ENCODE data around the gene SOX13. TPM values are rescaled to one million over a fixed set of nuclear protein-coding genes. Genes with fewer than 3 reads are reported as not detected.

SOX13 gene
- total and polyA plus RNA-seq, 10 of the 15 experiments (the other 5 are each of a cell fraction or from before 2014, with no cell fraction given): 0.04 to 0.31 (median 0.11) TPM; not detected in 7

DNA sequence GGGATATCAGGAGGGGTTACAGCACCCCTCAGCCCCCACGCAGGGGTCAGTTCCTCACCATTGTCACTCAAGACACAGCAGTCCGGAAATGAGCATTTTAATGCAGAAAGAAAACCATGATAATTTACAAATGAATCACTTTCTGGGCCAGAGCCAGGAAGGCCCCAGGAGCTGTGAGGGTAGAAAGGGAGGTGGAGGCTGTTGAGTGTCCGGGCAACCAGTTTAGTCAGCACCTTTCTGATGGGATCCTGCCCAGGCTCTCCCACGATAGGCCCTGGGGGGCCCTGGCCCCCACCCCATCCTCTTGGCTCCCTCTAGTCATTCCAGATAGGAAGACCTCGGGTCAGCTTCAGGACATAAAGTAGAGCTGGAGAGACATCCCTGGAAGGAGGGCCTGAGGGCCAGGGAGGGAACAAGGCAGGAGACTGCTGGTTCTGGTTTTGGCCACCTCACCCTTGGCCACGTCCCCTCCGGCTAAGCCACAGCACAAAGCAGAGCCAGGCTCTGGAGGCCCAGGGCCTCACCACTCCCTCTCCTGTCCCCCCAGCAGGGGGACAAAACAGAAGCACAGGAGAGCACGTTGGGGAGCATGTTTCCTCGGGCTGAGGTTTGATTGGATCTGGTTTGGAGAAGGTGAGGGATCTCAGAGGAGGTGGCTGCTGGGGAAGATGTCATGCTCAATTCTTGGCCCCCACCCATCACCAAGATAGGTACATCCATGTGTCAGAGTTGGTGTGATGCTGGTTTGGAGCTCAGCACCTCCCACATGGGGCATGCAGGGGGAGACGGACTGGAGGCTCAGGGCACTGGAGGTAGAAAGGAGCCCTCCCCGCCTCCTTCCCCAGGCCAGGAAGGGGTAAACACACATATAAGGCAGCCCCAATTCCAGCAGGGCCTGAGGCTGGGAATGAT is 58.3 kb downstream of the SOX13 start:
- POLR2A ChIA-PET: interaction anchor here (0.6 to 0.8 kb wide), 2 partner anchors 25 to 198 kb away, joined by 3 to 5 read pairs; no protein-coding TSS in a partner anchor
- FAIRE-seq (no peak), DNase-seq (ENCODE audit: low read depth, low spot score) (no peak), ATAC-seq (no peak)
- no peak for TF ChIP-seq NR2C1 (IDR thresholded peaks at IDR 0.05)
- in situ Hi-C loops (cut with MboI): no loop called here
- RAD21 ChIA-PET (ENCODE audit: unreplicated experiment): interaction anchor here (0.8 to 1.8 kb wide), 6 partner anchors 8 to 268 kb away, joined by 3 to 18 read pairs (median 3); no protein-coding TSS in a partner anchor
- no peak overlapping the region for H3K27ac ChIP-seq (ENCODE audit: control insufficient read depth, insufficient read depth)
- H3K9ac ChIP-seq (ENCODE audit: control insufficient read depth, insufficient read depth, low read length): no peak overlapping the region
- H3K4me2 ChIP-seq (ENCODE audit: control insufficient read depth, insufficient read depth): no peak overlapping the region
- CTCF ChIA-PET: interaction anchor here (0.8 to 7.8 kb wide), 5 partner anchors 80 to 271 kb away, joined by 4 to 121 read pairs (median 4); partner anchors contain the start of gene SNRPE
- 4% methylated on average over 11 of the region's 11 CpGs for WGBS (ENCODE audit: insufficient coverage, insufficient replicate concordance, low lambda C conversion rate, missing lambda C conversion rate)
- no peaks in the 10 kb centered on the region for H3K9me3 ChIP-seq (replicated peaks; ENCODE audit: control insufficient read depth, insufficient read depth, low read length)
- BruUV-seq (replicated peaks): no TSS peak
- no peak overlapping the region for H2AFZ ChIP-seq (ENCODE audit: control insufficient read depth, low read depth, low read length)
- H3K79me2 ChIP-seq (ENCODE audit: control insufficient read depth, insufficient read depth, low read length): no peaks in the 10 kb centered on the region
- SMC1A ChIA-PET (ENCODE audit: uncharacterized antibody, unreplicated experiment): interaction anchor here (0.6 to 4.3 kb wide), 4 partner anchors 8 to 271 kb away, joined by 3 to 55 read pairs (median 20); partner anchors contain the start of gene SNRPE
- intact Hi-C loops (cut with micrococcal nuclease; ENCODE audit: unreplicated experiment): no loop called here
- H3K4me1 ChIP-seq (ENCODE audit: control insufficient read depth, insufficient read depth, low read length): no peaks in the 10 kb centered on the region
- no peaks in the 10 kb centered on the region for H3K36me3 ChIP-seq (ENCODE audit: control insufficient read depth in 2 of 2, insufficient read depth in 2 of 2, low read length in 1 of 2)
- no peaks in the 10 kb centered on the region for H4K20me1 ChIP-seq (ENCODE audit: control insufficient read depth, insufficient read depth)
- H3K27me3 ChIP-seq (replicated peaks in 1 of 2; ENCODE audit: control insufficient read depth in 2 of 2, insufficient read depth in 2 of 2, low read length in 1 of 2): no peaks in the 10 kb centered on the region; a peak in 2 of 4 replicates
- no peak overlapping the region for H3K4me3 ChIP-seq

- no TSS peak for BruUV-seq (replicated peaks)
- CTCF ChIA-PET: interaction anchor here (0.7 to 7.8 kb wide), 3 partner anchors 187 to 272 kb away, joined by 3 to 121 read pairs (median 102); partner anchors contain the start of gene SNRPE
- Histone ChIP-seq H3K9me3 (replicated peaks; ENCODE audit: control insufficient read depth, insufficient read depth, low read length) (no peaks in the 10 kb centered on the region), H4K20me1 (ENCODE audit: control insufficient read depth, insufficient read depth) (no peaks in the 10 kb centered on the region), H3K36me3 (ENCODE audit: control insufficient read depth in 2 of 2, insufficient read depth in 2 of 2, low read length in 1 of 2) (no peaks in the 10 kb centered on the region), H3K27ac (ENCODE audit: control insufficient read depth, insufficient read depth) (no peak overlapping the region), H3K4me1 (ENCODE audit: control insufficient read depth, insufficient read depth, low read length) (no peaks in the 10 kb centered on the region), H3K4me2 (ENCODE audit: control insufficient read depth, insufficient read depth) (no peak overlapping the region), H3K9ac (ENCODE audit: control insufficient read depth, insufficient read depth, low read length) (no peak overlapping the region), H2AFZ (ENCODE audit: control insufficient read depth, low read depth, low read length) (no peak overlapping the region), H3K27me3 (replicated peaks in 1 of 2; ENCODE audit: control insufficient read depth in 2 of 2, insufficient read depth in 2 of 2, low read length in 1 of 2) (no peaks in the 10 kb centered on the region; a peak in 2 of 4 replicates), H3K79me2 (ENCODE audit: control insufficient read depth, insufficient read depth, low read length) (no peaks in the 10 kb centered on the region), H3K4me3 (no peak overlapping the region)
- FAIRE-seq (no peak), ATAC-seq (no peak), DNase-seq (ENCODE audit: low read depth, low spot score) (no peak)
- POLR2A ChIA-PET: no interaction called here
- in situ Hi-C loops (cut with MboI) (no loop called here), intact Hi-C loops (cut with micrococcal nuclease; ENCODE audit: unreplicated experiment) (no loop called here)
- SMC1A ChIA-PET (ENCODE audit: uncharacterized antibody, unreplicated experiment): no interaction called here
- WGBS (ENCODE audit: insufficient coverage, insufficient replicate concordance, low lambda C conversion rate, missing lambda C conversion rate): 14% methylated on average over 4 of the region's 4 CpGs
- RAD21 ChIA-PET (ENCODE audit: unreplicated experiment): interaction anchor here (0.7 to 1.8 kb wide), 2 partner anchors 259 to 272 kb away, joined by 3 to 6 read pairs; no protein-coding TSS in a partner anchor
- TF ChIP-seq ZBED1 (IDR thresholded peaks at IDR 0.05; ENCODE audit: borderline replicate concordance) (no peak), GABPA (IDR thresholded peaks at IDR 0.05; ENCODE audit: low read depth) (no peak), BRCA1 (IDR thresholded peaks at IDR 0.05; ENCODE audit: low read depth, low read length) (no peak), ZNF687 (IDR thresholded peaks at IDR 0.05) (no peak), EED (IDR thresholded peaks at IDR 0.05; ENCODE audit: low read depth) (no peak), SIX5 (IDR thresholded peaks at IDR 0.05; ENCODE audit: low read depth, low read length, severe bottlenecking) (no peak), ATF7 (IDR thresholded peaks at IDR 0.05; ENCODE audit: low read depth) (no peak), ZZZ3 (IDR thresholded peaks at IDR 0.05; ENCODE audit: control insufficient read depth, insufficient read length, low read depth) (no peak), SMAD1 (IDR thresholded peaks at IDR 0.05; ENCODE audit: low read depth, partially characterized antibody) (no peak), MTA3 (IDR thresholded peaks at IDR 0.05; ENCODE audit: borderline replicate concordance, low read length) (no peak)
Measured at GRCh38 chr1:204131978-204132377, 59.1 kb downstream of the SOX13 start.
